Tibial nerve (tissue), 4 donors: ENCODE data around the gene NDUFA6. TPM values are rescaled to one million over a fixed set of nuclear protein-coding genes. Genes with fewer than 3 reads are reported as not detected.

ENCODE experiments used
- DNase-seq, 2 donors: peaks; one replicate each; pipeline ENCODE4 v3.0.0-alpha.2; 2019; ENCODE audit warnings: low spot score in 2 of 2
- H3K27ac ChIP-seq, 4 donors: fragments of 200-600 bp; sonication (generic) in 3 of 4; one replicate each; pipeline ENCODE4 v1.5.1; 2017 to 2019; ENCODE audit warnings: mild to moderate bottlenecking in 1 of 4
- H3K27me3 ChIP-seq, 2 donors: fragments of 200-600 bp; sonication (generic) in 1 of 2; one replicate each; pipeline versions ENCODE4 v1.5.1 to v1.6.0; 2017 to 2019
- H3K36me3 ChIP-seq, 3 donors: fragments of 200-600 bp; sonication (generic); one replicate each; pipeline ENCODE4 v1.5.1; 2018 to 2019
- H3K4me1 ChIP-seq, 4 donors: fragments of 200-600 bp; sonication (generic) in 3 of 4; one replicate each; pipeline ENCODE4 v1.5.1; 2017 to 2019
- H3K4me3 ChIP-seq, 4 donors: fragments of 200-600 bp; sonication (generic) in 3 of 4; one replicate each; pipeline ENCODE4 v1.5.1; 2017 to 2019; ENCODE audit warnings: mild to moderate bottlenecking in 1 of 4, moderate library complexity in 1 of 4
- H3K9me3 ChIP-seq, 4 donors: fragments of 200-600 bp; sonication (generic) in 3 of 4; one replicate each; pipeline ENCODE4 v1.5.1; 2017 to 2019
- EP300 ChIP-seq, 2 donors: sonication (generic); formaldehyde crosslinking; IDR thresholded peaks; one replicate each; pipeline ENCODE4 v1.6.1; 2017; ENCODE audit warnings: antibody characterized with exemption in 2 of 2, mild to moderate bottlenecking in 1 of 2
- POLR2A ChIP-seq, 2 donors: fragments of 450-650 bp; IDR thresholded peaks; one replicate each; pipeline ENCODE4 v1.6.1; 2017; ENCODE audit warnings: antibody characterized with exemption in 2 of 2, mild to moderate bottlenecking in 2 of 2, moderate library complexity in 2 of 2
- WGBS, 2 donors: methylation state at CpG; one replicate each; pipeline ENCODE4 v1.1.5; 2018; 5-methylcytosine and 5-hydroxymethylcytosine counted together
- total RNA-seq, 4 donors: library from RNA; depleted of rRNA; stranded (reverse); fragments of >200 nt; gene quantifications; one replicate each; pipeline ENCODE4 v1.1.0, GENCODE V29; 2016
- TF ChIP-seq, protein P1 (sequence below), 5 experiments: fragments of 200-600 bp in 3 of 5; fragments of 450-650 bp in 2 of 5; sonication (generic) in 3 of 5; IDR thresholded peaks; one replicate each; pipeline ENCODE4 v1.5.1; 2016 to 2019; ENCODE audit warnings: antibody characterized with exemption in 5 of 5, mild to moderate bottlenecking in 3 of 5, moderate library complexity in 2 of 5

The NDUFA6 gene
- total RNA-seq, 4 donors from 2014 or later, result 28.2 to 54.6 (median 44.9) TPM

GRCh38 chr22:42069801-42070516 lies 20.6 kb downstream of the NDUFA6 start:
- 11 to 27% methylated on average over 11 to 19 of the region's 19 CpGs for WGBS, 2 donors
- Histone ChIP-seq H3K27me3 (no peaks in the 10 kb centered on the region), H3K27ac (peak overlapping the region; percentile 66 to 95 (median 90)), H3K9me3 (no peaks in the 10 kb centered on the region), H3K4me3 (peak overlapping the region; percentile 58 to 82 (median 72)), H3K4me1 (peaks cover 0 to 44% (median 29%) of the 10 kb centered on the region in 4 donors), H3K36me3 (peaks cover 0 to 36% (median 7%) of the 10 kb centered on the region in 3 donors)
- no peak for DNase-seq
- no peak for TF ChIP-seq EP300 (IDR thresholded peaks at IDR 0.05)

DNA sequence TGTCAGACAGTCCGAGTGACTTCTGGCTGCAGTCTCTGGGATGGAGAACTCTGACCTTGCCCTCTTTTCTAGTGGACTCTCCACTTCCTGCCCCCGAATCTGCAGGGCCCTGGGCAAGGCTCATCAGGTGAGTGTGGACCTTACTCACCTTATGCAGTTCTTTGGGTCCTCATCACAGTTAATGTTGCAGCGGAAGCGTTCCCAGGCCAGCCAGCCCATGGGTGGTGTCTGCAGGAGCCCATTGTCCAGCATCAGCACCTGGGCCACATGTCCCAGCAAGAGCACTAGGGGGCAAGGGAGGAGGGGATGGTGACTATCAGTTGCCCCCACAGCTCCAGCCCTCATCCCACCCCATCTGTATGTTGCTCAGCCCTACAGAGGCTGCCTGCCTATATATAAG lies 22.3 kb downstream of the NDUFA6 start:
- DNase-seq, result no peak
- H3K36me3 ChIP-seq, result peaks cover 0 to 53% (median 7%) of the 10 kb centered on the region in 3 donors
- TF ChIP-seq, protein P1, sequence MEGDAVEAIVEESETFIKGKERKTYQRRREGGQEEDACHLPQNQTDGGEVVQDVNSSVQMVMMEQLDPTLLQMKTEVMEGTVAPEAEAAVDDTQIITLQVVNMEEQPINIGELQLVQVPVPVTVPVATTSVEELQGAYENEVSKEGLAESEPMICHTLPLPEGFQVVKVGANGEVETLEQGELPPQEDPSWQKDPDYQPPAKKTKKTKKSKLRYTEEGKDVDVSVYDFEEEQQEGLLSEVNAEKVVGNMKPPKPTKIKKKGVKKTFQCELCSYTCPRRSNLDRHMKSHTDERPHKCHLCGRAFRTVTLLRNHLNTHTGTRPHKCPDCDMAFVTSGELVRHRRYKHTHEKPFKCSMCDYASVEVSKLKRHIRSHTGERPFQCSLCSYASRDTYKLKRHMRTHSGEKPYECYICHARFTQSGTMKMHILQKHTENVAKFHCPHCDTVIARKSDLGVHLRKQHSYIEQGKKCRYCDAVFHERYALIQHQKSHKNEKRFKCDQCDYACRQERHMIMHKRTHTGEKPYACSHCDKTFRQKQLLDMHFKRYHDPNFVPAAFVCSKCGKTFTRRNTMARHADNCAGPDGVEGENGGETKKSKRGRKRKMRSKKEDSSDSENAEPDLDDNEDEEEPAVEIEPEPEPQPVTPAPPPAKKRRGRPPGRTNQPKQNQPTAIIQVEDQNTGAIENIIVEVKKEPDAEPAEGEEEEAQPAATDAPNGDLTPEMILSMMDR (IDR thresholded peaks at IDR 0.05), result no peak
- TF ChIP-seq POLR2A (IDR thresholded peaks at IDR 0.05) (no peak), EP300 (IDR thresholded peaks at IDR 0.05) (no peak)
- H3K27me3 ChIP-seq, result no peaks in the 10 kb centered on the region
- no peak overlapping the region for H3K4me3 ChIP-seq
- no peaks in the 10 kb centered on the region for H3K9me3 ChIP-seq
- H3K4me1 ChIP-seq, result peaks cover 0 to 29% (median 16%) of the 10 kb centered on the region in 4 donors
- no peak overlapping the region for H3K27ac ChIP-seq
- 80 to 91% methylated on average over 2 to 4 of the region's 4 CpGs for WGBS, 2 donors

- Histone ChIP-seq H3K27me3 (no peaks in the 10 kb centered on the region), H3K9me3 (no peaks in the 10 kb centered on the region), H3K27ac (no peak overlapping the region), H3K4me1 (peaks cover 0 to 28% (median 16%) of the 10 kb centered on the region in 4 donors), H3K36me3 (peaks cover 0 to 58% (median 7%) of the 10 kb centered on the region in 3 donors), H3K4me3 (no peak overlapping the region)
- TF ChIP-seq EP300 (IDR thresholded peaks at IDR 0.05), result no peak
- TF ChIP-seq, protein P1 (IDR thresholded peaks at IDR 0.05), result no peak
- no peak for TF ChIP-seq POLR2A (IDR thresholded peaks at IDR 0.05)
- DNase-seq, result no peak
- WGBS, 2 donors, result 85 to 88% methylated on average over 14 of the region's 14 CpGs
Observed at GRCh38 chr22:42067671-42068251, 22.8 kb downstream of the NDUFA6 start.

- Histone ChIP-seq H3K27ac (no peak overlapping the region), H3K4me3 (no peak overlapping the region), H3K9me3 (no peaks in the 10 kb centered on the region), H3K36me3 (peaks cover 0 to 67% (median 7%) of the 10 kb centered on the region in 3 donors), H3K4me1 (peaks cover 0 to 23% (median 16%) of the 10 kb centered on the region in 4 donors), H3K27me3 (no peaks in the 10 kb centered on the region)
- WGBS, 2 donors, result 92% methylated on average over 6 of the region's 10 CpGs; no CpG with 5 or more reads in 1 of the 2 donors
- TF ChIP-seq POLR2A (IDR thresholded peaks at IDR 0.05) (no peak), EP300 (IDR thresholded peaks at IDR 0.05) (no peak)
- TF ChIP-seq, protein P1 (IDR thresholded peaks at IDR 0.05), result no peak
- no peak for DNase-seq
Observed at GRCh38 chr22:42066937-42067336, 23.6 kb downstream of the NDUFA6 start.

DNA sequence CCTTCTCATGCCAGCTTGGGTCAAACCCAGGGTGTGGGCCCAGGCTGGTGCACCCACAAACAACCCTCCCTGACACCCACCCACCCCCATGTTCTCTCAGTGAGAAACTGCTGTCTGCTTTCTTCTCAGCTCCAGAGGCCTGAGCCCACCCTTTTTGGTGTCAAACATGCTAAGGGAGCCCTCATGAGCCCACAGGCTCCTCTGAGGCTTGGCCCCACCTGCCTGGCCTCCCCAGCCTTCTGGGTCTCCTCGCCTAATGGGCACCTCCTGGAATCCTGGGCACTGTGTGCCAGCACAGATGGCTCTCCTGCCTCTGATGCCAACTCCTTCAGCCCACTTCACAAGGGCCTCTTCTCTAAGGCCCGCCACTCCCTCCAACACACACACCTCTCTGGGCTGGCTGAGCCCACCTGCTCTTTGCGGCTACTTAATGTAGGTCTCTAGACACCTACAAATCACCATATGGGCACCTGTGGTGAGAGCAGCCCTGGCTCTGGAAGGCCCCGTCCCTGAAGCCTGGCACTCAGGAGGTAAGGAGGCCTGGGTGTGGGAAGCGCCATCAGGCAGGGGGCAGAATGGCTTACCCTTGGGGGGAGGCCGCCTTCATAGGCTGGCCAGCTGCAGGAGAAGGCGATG lies 24.3 kb downstream of the NDUFA6 start:
- Histone ChIP-seq H3K9me3 (no peaks in the 10 kb centered on the region), H3K27ac (no peak overlapping the region), H3K4me3 (no peak overlapping the region), H3K4me1 (peaks cover 0 to 16% (median 10%) of the 10 kb centered on the region in 4 donors), H3K27me3 (no peaks in the 10 kb centered on the region), H3K36me3 (peaks cover 0 to 74% (median 12%) of the 10 kb centered on the region in 3 donors)
- TF ChIP-seq EP300 (IDR thresholded peaks at IDR 0.05) (no peak), POLR2A (IDR thresholded peaks at IDR 0.05) (no peak)
- TF ChIP-seq, protein P1 (IDR thresholded peaks at IDR 0.05), result no peak
- no peak for DNase-seq
- WGBS, 2 donors, result 95 to 98% methylated on average over 7 of the region's 7 CpGs
